HepG2 (cell line): ENCODE measurements around the gene SQSTM1. TPM values are rescaled to one million over a fixed set of nuclear protein-coding genes. Genes with fewer than 3 reads are reported as not detected.

Source experiments
- CCDC6 ChIP-seq: sonication (generic); formaldehyde crosslinking; IDR thresholded peaks from 2 replicates; pipeline ENCODE4 v1.8.1; 2022; ENCODE audit warnings: mild to moderate bottlenecking, missing genetic modification reagents, moderate library complexity
- DR1 ChIP-seq: sonication (generic); formaldehyde crosslinking; IDR thresholded peaks from 2 replicates; pipeline ENCODE4 v1.8.0; 2021; ENCODE audit warnings: mild to moderate bottlenecking, missing genetic modification reagents, inconsistent platforms
- HMG20B ChIP-seq: conservative IDR thresholded peaks from 2 replicates; pipeline ENCODE4 v1.6.1; 2016; ENCODE audit warnings: missing genetic modification reagents, missing compliant biosample characterization
- KDM6A ChIP-seq: IDR thresholded peaks from 2 replicates; pipeline ENCODE4 v1.6.1; 2016; ENCODE audit warnings: low read depth
- MIER3 ChIP-seq: IDR thresholded peaks from 2 replicates; pipeline ENCODE4 v1.6.1; 2016; ENCODE audit warnings: missing compliant biosample characterization, borderline replicate concordance
- MYC ChIP-seq: sonication (generic); formaldehyde crosslinking; IDR thresholded peaks from 2 replicates; pipeline ENCODE4 v1.9.0; 2021; ENCODE audit warnings: missing genetic modification reagents, borderline replicate concordance
- NR0B2 ChIP-seq: sonication (generic); formaldehyde crosslinking; IDR thresholded peaks from 2 replicates; pipeline ENCODE4 v1.4.0; 2020; ENCODE audit warnings: mild to moderate bottlenecking, missing genetic modification reagents
- NRL ChIP-seq: sonication (generic); formaldehyde crosslinking; IDR thresholded peaks from 2 replicates; pipeline ENCODE4 v1.5.0; 2020; ENCODE audit warnings: missing genetic modification reagents, mild to moderate bottlenecking, moderate library complexity, borderline replicate concordance
- PHB2 ChIP-seq: fragments of 450-650 bp; IDR thresholded peaks from 2 replicates; pipeline ENCODE4 v1.6.1; 2018; ENCODE audit not compliant: partially characterized antibody
- POGZ ChIP-seq: sonication (generic); formaldehyde crosslinking; IDR thresholded peaks from 2 replicates; pipeline ENCODE4 v1.4.0; 2020; ENCODE audit warnings: mild to moderate bottlenecking, missing genetic modification reagents
- ZBTB25 ChIP-seq: IDR thresholded peaks from 2 replicates; pipeline ENCODE4 v1.6.1; 2018; ENCODE audit warnings: missing genetic modification reagents
- ZKSCAN8 ChIP-seq: IDR thresholded peaks from 2 replicates; pipeline ENCODE4 v1.6.1; 2016; ENCODE audit warnings: borderline replicate concordance, missing genetic modification reagents, missing compliant biosample characterization
- ZNF180 ChIP-seq: sonication (generic); formaldehyde crosslinking; IDR thresholded peaks from 2 replicates; pipeline ENCODE4 v1.4.0; 2020; ENCODE audit warnings: low read depth, missing genetic modification reagents, borderline replicate concordance
- ZNF318 ChIP-seq: sonication (generic); formaldehyde crosslinking; IDR thresholded peaks from 2 replicates; pipeline ENCODE4 v1.4.0; 2020; ENCODE audit warnings: mild to moderate bottlenecking, missing genetic modification reagents
- ZNF329 ChIP-seq: sonication (generic); formaldehyde crosslinking; IDR thresholded peaks from 2 replicates; pipeline ENCODE4 v1.9.0; 2021; ENCODE audit warnings: low read depth, mild to moderate bottlenecking, missing genetic modification reagents
- ZNF343 ChIP-seq: sonication (generic); formaldehyde crosslinking; IDR thresholded peaks from 2 replicates; pipeline ENCODE4 v1.4.0; 2020; ENCODE audit warnings: mild to moderate bottlenecking, missing genetic modification reagents
- ZNF7 ChIP-seq: IDR thresholded peaks from 2 replicates; pipeline ENCODE4 v1.6.1; 2016; ENCODE audit warnings: missing biosample characterization, missing genetic modification reagents
- polyA plus RNA-seq, 8 experiments: library from polyadenylated mRNA; depleted of rRNA in 3 of 8; stranded (reverse) in 7 of 8; unstranded in 1 of 8; fragments of >200 nt; fragmentation: Illumina TruSeq in 4 of 8; extraction: Trizol in 4 of 8; gene quantifications; 2 replicates each; pipeline versions ENCODE4 v1.2.1 to v1.2.3, GENCODE V29; 2011 to 2016; ENCODE audit warnings: low read depth in 4 of 8, missing spikeins in 1 of 8, mixed read lengths in 1 of 8; ENCODE audit not compliant: insufficient read depth in 1 of 8
- total RNA-seq, 5 experiments: library from RNA; depleted of rRNA; stranded (reverse); fragments of >200 nt; fragmentation: Illumina TruSeq; extraction: Trizol; gene quantifications; 2 replicates each; pipeline ENCODE4 v1.2.3, GENCODE V29; 2016; ENCODE audit warnings: low read depth in 1 of 5

The SQSTM1 gene
- total and polyA plus RNA-seq, 2 of the 13 experiments (the other 11 are each of a cell fraction or from before 2014, with no cell fraction given), result 90.9 to 160 TPM

GRCh38 chr5:179820483-179821297 is at the start of gene SQSTM1 (continued):
- TF ChIP-seq ZNF318 (no peak), DR1 (CRISPR knock-in tag) (peak; percentile 98), ZNF343 (no peak; the same call in 1 of the 2 replicates), HMG20B (CRISPR knock-in tag) (no peak), NR0B2 (CRISPR knock-in tag) (no peak; the same call in 1 of the 2 replicates), PHB2 (no peak), KDM6A (CRISPR knock-in tag) (no peak), ZNF180 (no peak), NRL (CRISPR knock-in tag) (0 out of 2 replicates have a peak, but pooled peaks have one; percentile 16), CCDC6 (CRISPR knock-in tag) (no peak; the same call in none of the 2 replicates), MYC (CRISPR knock-in tag) (peak; percentile 65; the same call in 1 of the 2 replicates), ZNF7 (CRISPR knock-in tag) (no peak), MIER3 (CRISPR knock-in tag) (no peak), POGZ (CRISPR knock-in tag) (no peak), ZBTB25 (CRISPR knock-in tag) (0 out of 2 replicates have a peak, but pooled peaks have one; percentile 43), ZNF329 (CRISPR knock-in tag) (0 out of 2 replicates have a peak, but pooled peaks have one; percentile 52), ZKSCAN8 (no peak)
